ENCODE measurements around the gene GLYR1. TPM values are rescaled to one million over a fixed set of nuclear protein-coding genes. Genes with fewer than 3 reads are reported as not detected.
A peak's percentile ranks its signal among the peaks of the same experiment; 100 is the strongest.
"Not testable (repeated sequence)": the region's sequence is repeated elsewhere in the genome, so short reads cannot be mapped to it uniquely, and the experiment has no call there.

Gene GLYR1
- total RNA-seq (137 and 147 TPM in 2 replicates), polyA plus RNA-seq (34.0 and 40.6 TPM in 2 replicates), polyA minus RNA-seq (34.1 and 58.1 TPM in 2 replicates)
- total RNA-seq (2013), result 48.9 TPM

- H3K9ac ChIP-seq (ENCODE audit: low read length), result peak within 1 kb of the TSS; percentile 90
- H3K27ac ChIP-seq (ENCODE audit: low read length in 2 of 2), result peak within 1 kb of the TSS; percentile 80 to 97
- H3K4me3 ChIP-seq (ENCODE audit: control extremely low read depth in 1 of 5, extremely low read depth in 1 of 5, insufficient read depth in 1 of 5, low read depth in 2 of 5, low read length in 4 of 5), result peak within 1 kb of the TSS; percentile 69 to 96 (median 87)
- H3K27me3 ChIP-seq (replicated peaks in 1 of 4; ENCODE audit: control extremely low read depth in 1 of 4, control insufficient read depth in 3 of 4, insufficient read depth in 4 of 4, low read length in 3 of 4), result no peaks in the 10 kb centered on the region
- under 1% methylated on average over 126 of the region's 126 CpGs for WGBS (ENCODE audit: insufficient coverage)
- DNase-seq, result peak; percentile 99
- TF ChIP-seq EZH2 (IDR thresholded peaks at IDR 0.05; ENCODE audit: borderline replicate concordance, insufficient read depth, low read depth, low read length, poor library complexity, severe bottlenecking), result no peak
- no peak for TF ChIP-seq CTCF (IDR thresholded peaks at IDR 0.05)
- Mint-ChIP-seq H3K4me1 (peaks cover 34% of the 10 kb centered on the region), H3K27ac (peak within 1 kb of the TSS; percentile 96), H3K9me3 (ENCODE audit: insufficient read depth) (no peaks in the 10 kb centered on the region), H3K27me3 (no peaks in the 10 kb centered on the region), H3K4me3 (peak within 1 kb of the TSS; percentile 93)
- CTCF ChIA-PET, result no interaction called here
- H3K9me3 ChIP-seq (ENCODE audit: control extremely low read depth in 1 of 3, control insufficient read depth in 2 of 3, insufficient read depth in 1 of 3, low read length in 2 of 3), result no peaks in the 10 kb centered on the region
- H3K4me1 ChIP-seq (ENCODE audit: control insufficient read depth in 2 of 2, insufficient read depth in 2 of 2, low read length in 2 of 2), result peaks cover 27 to 31% of the 10 kb centered on the region in 2 donors
- intact Hi-C loops (cut with micrococcal nuclease), result loop anchor here (1.0 kb wide), 5 partner anchors 45 to 231 kb away; partner anchors contain the start of genes NAGPA, NUDT16L1, ROGDI and ZNF500
- H3K4me2 ChIP-seq (replicated peaks; ENCODE audit: low read depth, low read length, poor library complexity, severe bottlenecking), result peak within 1 kb of the TSS; percentile 95
- H4K20me1 ChIP-seq (ENCODE audit: control insufficient read depth, insufficient read depth, low read length, poor library complexity, severe bottlenecking), result peaks cover 38% of the 10 kb centered on the region
- peak; percentile 86 for ATAC-seq (ENCODE audit: low read depth)
- H3K79me2 ChIP-seq (ENCODE audit: control insufficient read depth, insufficient read depth, low read length), result peaks cover 74% of the 10 kb centered on the region
- H2AFZ ChIP-seq (ENCODE audit: insufficient read depth, low read depth, low read length, poor library complexity, severe bottlenecking), result peak within 1 kb of the TSS; percentile 87
- peaks cover 3 to 20% of the 10 kb centered on the region in 2 experiments for H3K36me3 ChIP-seq (replicated peaks in 1 of 2; ENCODE audit: control extremely low read depth in 1 of 2, control insufficient read depth in 1 of 2, extremely low read depth in 1 of 2, insufficient read depth in 2 of 2, low read length in 1 of 2)
- POLR2A ChIA-PET, result interaction anchor here (2.0 kb wide), 1 partner anchor 44 kb away, joined by 6 read pairs; the partner anchor contains the start of gene ROGDI
Observed at GRCh38 chr16:4846901-4847773, at the start of gene GLYR1, which contains the start of gene UBN1. Gene GLYR1 (minus strand): TSS chr16:4847288. CDS start chr16:4847265, 23 bp downstream. Gene UBN1 (plus strand): TSS chr16:4847481. CDS start chr16:4852918, 5,437 bp downstream.

- H3K9me3 Mint-ChIP-seq (ENCODE audit: insufficient read depth); DNase-seq; H3K4me3 ChIP-seq (ENCODE audit: control extremely low read depth in 1 of 5, extremely low read depth in 1 of 5, insufficient read depth in 1 of 5, low read depth in 2 of 5, low read length in 4 of 5); POLR2A ChIA-PET; H3K27ac Mint-ChIP-seq; H3K27me3 ChIP-seq (replicated peaks in 1 of 4; ENCODE audit: control extremely low read depth in 1 of 4, control insufficient read depth in 3 of 4, insufficient read depth in 4 of 4, low read length in 3 of 4); CTCF ChIA-PET; H3K4me2 ChIP-seq (replicated peaks; ENCODE audit: low read depth, low read length, poor library complexity, severe bottlenecking); intact Hi-C loops (cut with micrococcal nuclease); H3K4me3 Mint-ChIP-seq; H4K20me1 ChIP-seq (ENCODE audit: control insufficient read depth, insufficient read depth, low read length, poor library complexity, severe bottlenecking); H3K27ac ChIP-seq (ENCODE audit: low read length in 2 of 2); ATAC-seq (ENCODE audit: low read depth); H3K79me2 ChIP-seq (ENCODE audit: control insufficient read depth, insufficient read depth, low read length); H2AFZ ChIP-seq (ENCODE audit: insufficient read depth, low read depth, low read length, poor library complexity, severe bottlenecking); H3K4me1 Mint-ChIP-seq; H3K4me1 ChIP-seq (ENCODE audit: control insufficient read depth in 2 of 2, insufficient read depth in 2 of 2, low read length in 2 of 2); H3K9ac ChIP-seq (ENCODE audit: low read length); H3K36me3 ChIP-seq (replicated peaks in 1 of 2; ENCODE audit: control extremely low read depth in 1 of 2, control insufficient read depth in 1 of 2, extremely low read depth in 1 of 2, insufficient read depth in 2 of 2, low read length in 1 of 2): not testable (repeated sequence)
- 95% methylated on average over 3 of the region's 9 CpGs for WGBS (ENCODE audit: insufficient coverage)
- peaks cover 16% of the 10 kb centered on the region for H3K27me3 Mint-ChIP-seq
- peaks cover 0 to 13% (median 4%) of the 10 kb centered on the region in 3 donors for H3K9me3 ChIP-seq (ENCODE audit: control extremely low read depth in 1 of 3, control insufficient read depth in 2 of 3, insufficient read depth in 1 of 3, low read length in 2 of 3)
Observed at GRCh38 chr16:4896761-4897160, 49.7 kb upstream of the GLYR1 start.

Data from B cell (primary cell).